HG02885 (cell line): Measurements from ENCODE around the gene KCNQ1.

ENCODE experiments used
- ATAC-seq: cut with Tn5 transposase; IDR thresholded peaks from one replicate; pipeline ENCODE4 v1.9.1; 2021; ENCODE audit warnings: mild to moderate bottlenecking; ENCODE audit not compliant: unreplicated experiment, poor library complexity

Gene KCNQ1

DNA sequence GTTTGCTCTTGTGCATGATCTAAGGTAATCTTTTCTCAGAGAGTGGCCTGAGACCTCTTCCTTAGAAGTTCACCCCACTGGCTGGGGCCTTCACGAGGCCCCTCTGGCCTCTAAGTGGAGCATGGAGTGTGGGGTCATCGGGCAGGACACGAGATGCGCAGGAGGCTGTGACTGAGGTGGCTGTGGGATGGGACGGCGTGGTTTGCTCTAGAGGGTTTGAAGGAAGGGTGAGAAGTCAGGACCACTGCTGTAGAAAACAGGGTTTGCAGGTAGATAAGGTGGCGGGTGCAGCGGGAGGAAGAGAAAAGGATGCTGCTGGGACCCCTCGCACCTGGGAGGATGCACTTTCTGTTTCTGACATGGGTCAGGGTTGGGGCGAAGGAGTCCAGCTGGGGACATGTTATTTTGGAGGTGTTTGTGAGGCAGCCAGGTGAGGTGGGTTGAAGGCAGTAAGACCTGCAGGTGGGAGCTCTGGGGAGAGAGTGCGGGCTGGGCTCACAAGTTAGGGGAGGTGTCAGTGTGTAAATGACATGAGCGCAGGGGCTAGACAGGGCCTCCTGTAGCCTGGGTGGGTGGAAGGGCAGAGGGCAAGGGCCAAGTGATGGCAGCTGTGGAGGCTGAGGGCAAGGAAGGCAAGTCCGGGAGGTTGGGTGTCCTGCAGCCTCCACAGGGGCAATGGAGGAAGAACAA is 62.5 kb downstream of the KCNQ1 start:
- ATAC-seq = no peak

DNA sequence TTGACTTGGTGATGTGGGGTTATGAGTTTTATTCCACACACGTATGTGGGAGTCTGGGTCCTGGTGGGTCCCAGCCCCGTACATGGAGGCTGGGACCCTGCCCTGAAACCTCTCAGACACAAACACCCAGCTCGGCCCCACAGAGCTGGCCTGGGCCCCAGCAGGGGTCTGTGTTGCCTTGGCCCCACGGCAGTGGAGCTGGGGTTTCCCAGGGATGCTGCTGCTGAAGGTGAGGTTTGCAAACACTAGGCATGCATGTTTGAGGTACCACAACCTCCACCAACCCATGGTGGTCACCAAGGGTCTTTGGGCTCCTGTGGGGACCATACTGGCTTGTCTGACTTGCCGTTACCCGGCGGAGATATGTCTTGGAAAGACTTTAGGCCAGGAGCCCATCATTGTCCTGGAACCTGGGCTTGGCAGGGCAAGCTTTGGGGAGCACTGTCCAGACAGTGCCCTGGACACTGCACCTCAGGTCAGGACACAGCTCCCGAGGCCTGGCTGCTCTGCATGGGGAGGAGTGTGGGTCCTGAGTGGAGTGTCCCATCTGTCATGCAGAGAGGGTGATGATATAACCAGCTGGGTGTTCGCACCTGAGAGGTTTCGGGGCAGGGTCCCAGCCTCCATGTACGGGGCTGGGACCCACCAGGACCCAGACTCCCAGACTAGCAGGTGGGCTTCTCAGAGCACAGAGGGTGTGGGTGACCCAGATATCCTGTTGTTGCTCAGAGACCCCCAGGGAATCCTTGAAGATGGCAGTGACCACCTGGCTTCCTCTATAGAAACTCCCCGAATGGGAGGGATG is 63.3 kb downstream of the KCNQ1 start:
- no peak for ATAC-seq

DNA sequence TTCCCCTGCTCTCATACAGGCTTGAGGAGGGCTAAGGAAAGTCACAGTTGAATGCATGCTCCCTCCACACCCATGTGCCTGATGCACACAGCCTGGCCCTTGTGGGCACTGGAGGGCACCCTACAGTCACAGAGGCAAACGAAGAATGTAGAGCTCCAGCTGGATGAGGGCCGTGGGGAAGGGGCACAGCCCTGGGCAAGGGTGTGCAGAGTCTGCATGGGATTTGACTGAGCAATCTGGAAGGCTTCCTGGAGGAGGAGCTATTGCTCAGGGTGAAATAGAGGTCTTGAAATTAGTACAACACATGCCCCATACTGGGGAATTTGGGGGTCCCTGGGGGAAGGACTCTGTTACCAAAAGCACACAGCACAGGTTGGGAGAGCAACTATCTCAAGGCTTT is 64.0 kb downstream of the KCNQ1 start:
- ATAC-seq = no peak

- no peak for ATAC-seq
Observed at GRCh38 chr11:2509481-2510001, 64.7 kb downstream of the KCNQ1 start.

GRCh38 chr11:2510626-2511402 is 66.0 kb downstream of the KCNQ1 start:
- ATAC-seq = no peak

DNA sequence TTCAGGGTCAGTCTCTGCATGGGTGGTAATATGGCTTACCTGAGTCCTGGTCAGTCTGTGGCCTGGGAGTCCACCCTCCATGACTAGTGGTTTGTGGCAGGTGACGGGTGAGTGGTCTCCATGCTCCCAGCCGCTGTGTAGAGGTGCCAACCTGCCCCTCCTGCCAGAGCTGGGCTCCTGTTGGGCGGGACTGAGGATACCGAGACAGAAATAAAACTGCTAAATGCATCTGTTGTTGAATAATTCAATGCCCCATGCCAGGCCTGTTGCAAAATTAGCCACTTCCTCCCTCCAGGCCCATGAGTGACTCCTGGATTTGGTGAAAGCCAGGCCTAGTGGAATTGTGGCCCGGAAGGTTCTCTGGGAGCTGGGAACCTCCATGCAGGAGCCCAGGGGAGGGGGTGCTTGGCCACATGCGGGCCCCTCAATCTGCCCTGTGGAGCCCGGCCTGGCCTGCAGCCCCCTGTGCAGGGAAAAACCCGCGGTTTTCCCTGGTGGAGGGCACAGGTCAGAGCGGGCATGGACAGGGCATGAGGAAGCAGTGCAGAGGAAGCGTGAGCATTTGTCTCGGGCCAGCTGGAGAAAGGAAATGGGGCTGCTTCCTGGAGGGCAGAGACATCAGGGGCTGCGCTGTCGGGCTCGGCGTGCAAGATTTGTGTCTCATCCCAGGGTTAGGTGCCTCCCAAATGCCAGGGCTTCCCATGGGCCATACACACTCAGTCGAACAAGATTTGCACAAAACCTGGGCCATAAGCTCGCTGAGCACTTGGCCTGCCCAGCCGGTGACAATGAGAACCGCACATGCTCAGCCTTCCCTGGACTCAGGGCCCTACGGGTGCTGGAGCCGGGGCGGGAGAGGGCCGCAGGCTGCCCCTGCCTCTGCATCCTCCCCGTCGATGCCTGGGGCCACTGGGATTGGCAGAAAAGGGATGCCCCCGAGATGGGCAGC is 66.9 kb downstream of the KCNQ1 start:
- no peak for ATAC-seq

GRCh38 chr11:2512431-2513407 is 67.9 kb downstream of the KCNQ1 start:
- no peak for ATAC-seq

GRCh38 chr11:2513441-2513840 is 68.6 kb downstream of the KCNQ1 start:
- ATAC-seq = no peak

DNA sequence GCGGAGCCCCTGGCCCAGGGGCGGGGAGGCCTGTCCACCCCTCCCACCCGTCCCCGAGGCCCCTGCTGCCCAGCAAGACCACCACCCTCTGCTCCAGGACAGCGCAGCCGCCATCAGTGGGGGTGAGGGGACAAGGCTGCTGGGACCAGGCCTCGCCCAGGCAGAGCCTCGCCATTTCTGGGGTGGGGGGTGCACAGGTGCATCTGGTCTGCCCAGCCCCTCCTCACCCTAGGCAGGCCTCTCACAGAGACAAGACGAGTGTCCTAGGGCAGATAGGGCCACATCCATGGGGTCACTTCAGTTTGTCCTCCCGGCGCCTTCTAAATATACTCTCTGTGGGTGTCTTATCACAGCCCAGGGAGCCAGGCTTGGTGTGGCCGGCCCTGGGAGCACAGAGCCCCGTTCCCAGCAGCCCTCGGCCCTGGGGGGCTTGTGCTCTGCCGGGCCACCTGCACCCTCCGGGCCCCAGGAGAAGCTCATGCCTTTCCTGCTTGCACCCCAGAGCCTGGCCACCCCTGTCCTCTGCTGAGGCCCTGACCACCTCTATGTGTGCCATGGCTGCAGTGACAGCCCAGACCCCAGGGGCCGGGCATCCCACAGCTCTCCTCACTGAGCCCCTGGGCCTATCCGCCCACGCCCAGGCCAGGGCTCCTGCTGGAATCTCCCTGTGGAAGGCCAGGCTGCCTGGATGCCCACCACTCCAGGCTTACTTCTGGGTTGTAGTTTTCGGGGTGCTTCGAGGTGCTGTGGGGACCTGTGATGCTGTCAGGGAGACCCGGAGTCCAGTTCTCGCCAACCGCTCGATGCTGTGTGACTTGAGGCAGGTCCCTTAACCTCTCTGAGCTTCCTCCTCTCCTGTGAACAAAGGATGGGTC is 70.8 kb downstream of the KCNQ1 start:
- no peak for ATAC-seq

DNA sequence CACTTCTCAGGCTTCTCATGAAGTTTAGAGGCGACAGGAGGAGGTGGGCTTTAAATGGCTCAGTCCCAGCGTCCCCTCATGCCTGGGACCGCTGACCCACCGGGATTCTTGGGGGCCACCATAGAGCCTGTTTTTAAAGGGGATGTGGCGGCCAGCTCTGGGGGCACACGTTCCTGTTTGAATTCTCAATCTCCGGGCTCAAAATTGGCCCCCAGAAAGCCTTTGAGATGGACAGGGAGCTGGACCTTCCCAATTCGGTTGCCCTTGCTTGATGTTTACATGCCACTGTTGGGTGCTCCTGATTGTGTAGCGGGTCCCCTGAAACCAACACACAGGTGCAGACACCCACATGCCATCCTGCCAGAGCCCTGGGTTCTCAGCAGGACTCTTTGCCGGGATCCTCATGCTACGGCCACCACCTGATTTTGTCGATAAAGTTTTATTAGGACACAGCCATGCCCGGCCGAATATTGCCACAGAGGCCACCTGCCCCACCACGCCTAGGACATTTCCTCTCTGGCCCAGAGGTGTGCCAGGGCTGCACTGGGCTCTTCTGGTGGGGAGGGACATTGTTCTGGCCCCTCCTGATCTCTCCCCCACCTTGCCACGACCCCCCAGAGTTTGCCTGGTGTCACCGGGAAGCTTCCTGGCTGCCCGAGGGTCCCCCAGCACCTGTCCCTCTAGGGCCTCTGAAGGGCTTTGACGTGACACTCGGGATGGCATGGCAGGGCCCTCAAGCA is 71.6 kb downstream of the KCNQ1 start:
- ATAC-seq = no peak

GRCh38 chr11:2517016-2517385 is 72.2 kb downstream of the KCNQ1 start:
- no peak for ATAC-seq

DNA sequence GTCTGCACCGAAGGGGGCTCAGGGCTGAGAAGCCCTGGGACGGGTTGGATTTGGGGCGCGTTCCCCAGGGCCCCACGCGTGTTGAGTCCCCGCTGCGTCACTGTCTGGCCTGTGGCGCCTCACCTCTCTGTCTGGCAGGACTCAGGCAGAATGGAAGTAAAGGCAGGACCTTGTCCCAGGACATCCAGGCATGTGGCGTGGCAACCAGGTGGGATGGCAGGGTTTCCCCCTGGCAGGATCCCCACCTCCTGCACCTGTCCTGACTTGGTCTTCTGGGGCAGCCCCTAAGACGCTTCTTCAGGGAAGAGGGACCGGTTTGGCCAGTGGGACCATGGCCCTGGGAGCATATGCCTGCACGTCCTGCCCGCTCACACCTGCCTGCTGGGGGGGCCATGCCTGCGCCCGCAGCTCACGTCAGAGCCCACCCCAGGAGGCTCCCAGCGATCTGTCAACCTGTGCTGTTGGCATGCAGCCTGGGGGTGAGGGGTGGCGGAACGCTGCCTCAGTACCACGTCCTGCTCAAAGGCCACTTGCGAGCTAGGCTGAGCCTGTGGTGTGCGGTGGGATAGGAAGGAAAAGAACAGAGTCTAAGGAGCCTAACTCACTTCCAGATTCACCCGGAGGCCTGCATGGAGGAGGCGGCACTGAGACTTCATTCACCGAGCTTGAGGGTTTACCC is 72.7 kb downstream of the KCNQ1 start:
- ATAC-seq = no peak

DNA sequence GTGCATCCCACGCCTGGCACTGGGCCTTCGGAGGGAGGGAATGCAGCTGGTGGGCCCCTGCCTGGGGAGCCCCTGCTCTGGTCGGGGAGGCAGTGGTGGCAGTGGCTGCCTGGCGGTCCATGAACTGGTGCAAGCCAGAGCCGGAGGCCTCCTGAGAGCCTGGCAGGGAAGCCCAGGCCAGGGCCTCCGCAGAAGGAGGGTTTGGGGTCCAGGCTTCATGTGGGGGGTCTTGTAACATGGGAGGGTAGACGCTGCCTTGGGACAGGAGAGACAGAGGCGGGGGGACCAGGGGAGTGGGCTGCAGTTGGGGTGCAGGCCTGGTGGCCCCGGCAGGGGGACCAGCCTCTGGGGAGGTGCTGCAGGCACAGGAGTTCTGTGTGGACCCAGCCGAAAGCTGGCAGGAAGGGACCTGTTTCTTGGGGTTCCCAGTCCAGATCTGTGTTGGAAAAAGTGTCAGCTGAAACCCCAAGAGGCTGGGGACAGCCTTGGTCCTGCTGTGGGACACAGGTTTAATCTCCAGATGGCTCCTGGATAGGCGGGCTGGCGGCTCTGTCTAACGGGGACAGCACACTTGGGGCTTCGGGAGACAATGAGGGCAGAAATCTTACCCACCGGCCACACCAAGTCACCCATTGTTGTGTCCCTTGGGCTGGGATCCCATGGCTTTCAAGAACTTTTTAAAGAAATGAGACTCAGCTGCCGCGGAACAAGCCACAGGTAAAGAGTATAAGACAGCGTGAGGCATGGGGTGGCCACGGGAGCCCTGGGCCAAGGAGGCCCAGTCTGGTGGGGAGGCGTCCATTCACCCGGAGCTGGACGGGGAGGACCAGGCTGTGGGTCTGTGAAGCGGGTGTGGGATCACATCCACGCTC is 73.5 kb downstream of the KCNQ1 start:
- ATAC-seq = no peak

DNA sequence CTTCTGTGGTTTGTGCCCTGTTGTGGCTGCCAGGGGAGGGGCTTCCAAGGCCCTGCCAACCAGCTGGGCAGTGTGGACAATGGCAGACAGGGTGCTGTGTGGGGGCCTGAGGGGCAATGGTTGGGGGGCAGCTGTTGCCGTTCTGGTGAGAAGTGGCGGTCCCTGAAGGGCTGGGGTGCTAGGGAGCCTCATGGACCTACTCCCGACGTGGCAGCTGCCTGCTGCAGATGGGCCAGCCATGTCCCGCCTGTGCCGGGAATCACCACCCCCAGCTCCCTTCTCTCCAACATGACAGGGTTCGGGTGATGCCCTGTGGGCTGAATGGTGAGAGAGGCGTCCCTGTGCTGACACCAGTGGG is 74.2 kb downstream of the KCNQ1 start:
- ATAC-seq = no peak

DNA sequence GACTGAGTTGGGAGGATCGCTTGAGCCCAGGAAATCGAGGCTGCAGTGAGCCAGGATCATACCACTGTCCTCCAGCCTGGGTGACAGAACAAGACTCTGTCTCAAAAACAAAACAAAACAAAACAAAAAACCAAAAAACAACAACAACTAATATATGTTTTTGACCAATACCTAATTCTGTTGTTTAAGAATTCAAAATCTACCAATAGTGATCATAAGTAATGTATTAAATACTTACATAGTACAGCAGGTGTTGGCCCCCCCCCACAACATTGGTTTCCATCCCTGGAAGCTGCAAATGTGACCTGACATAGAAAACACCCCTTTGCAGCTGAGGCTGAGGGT is 74.7 kb downstream of the KCNQ1 start:
- ATAC-seq = no peak
